ENCODE measurements around the gene CETP.

DNA sequence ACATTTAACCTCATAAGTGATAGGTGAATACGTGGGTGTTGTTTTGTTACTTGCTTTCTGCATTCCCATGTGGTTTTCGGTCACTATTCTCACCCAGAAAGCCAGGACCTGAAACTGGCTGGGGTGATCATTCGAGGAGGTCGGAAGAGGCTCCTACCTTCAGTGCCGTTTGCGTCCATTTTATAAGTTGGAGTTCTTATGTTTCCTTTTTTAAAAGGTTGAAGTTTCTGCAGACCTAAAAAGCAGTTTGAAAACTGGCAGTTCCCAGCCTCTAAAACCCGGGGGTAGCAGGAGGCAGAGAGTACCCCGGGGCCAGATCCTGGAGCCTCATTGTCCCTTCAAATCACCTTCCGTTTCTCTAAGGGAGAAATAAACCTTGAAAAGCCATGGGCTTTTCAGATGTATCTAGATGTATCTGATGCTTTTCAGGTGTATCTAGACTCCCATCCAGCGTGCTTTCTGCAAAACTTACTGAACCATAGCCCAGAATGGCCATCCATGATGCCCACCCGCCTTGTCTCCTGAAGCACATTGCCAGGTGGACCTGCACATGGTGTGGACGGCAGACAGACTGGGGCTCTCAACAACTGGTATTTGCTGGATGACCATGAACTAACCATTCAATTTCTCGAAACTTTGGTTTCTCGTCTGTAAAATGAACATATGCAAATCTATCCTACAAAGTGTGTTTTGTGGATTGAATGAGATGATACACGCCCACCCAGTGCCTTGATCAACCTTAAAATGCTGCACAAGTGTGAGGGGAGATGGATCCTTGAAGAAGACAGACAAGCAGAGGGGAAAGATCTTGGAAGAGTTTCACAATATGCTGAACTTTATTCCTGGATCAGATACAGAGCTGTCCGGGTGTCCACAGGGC lies 28.9 kb downstream of the CETP start:
- TF ChIP-seq, protein P1, sequence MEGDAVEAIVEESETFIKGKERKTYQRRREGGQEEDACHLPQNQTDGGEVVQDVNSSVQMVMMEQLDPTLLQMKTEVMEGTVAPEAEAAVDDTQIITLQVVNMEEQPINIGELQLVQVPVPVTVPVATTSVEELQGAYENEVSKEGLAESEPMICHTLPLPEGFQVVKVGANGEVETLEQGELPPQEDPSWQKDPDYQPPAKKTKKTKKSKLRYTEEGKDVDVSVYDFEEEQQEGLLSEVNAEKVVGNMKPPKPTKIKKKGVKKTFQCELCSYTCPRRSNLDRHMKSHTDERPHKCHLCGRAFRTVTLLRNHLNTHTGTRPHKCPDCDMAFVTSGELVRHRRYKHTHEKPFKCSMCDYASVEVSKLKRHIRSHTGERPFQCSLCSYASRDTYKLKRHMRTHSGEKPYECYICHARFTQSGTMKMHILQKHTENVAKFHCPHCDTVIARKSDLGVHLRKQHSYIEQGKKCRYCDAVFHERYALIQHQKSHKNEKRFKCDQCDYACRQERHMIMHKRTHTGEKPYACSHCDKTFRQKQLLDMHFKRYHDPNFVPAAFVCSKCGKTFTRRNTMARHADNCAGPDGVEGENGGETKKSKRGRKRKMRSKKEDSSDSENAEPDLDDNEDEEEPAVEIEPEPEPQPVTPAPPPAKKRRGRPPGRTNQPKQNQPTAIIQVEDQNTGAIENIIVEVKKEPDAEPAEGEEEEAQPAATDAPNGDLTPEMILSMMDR (IDR thresholded peaks at IDR 0.05) = no peak
- TF ChIP-seq POLR2AphosphoS5 (IDR thresholded peaks at IDR 0.05) (no peak), POLR2A (IDR thresholded peaks at IDR 0.05) (no peak), EP300 (IDR thresholded peaks at IDR 0.05) (no peak)

Measured in sigmoid colon (tissue), 4 donors.